IPS-20b (cell line): Measurements from ENCODE around the gene P3H4.

ENCODE experiments used
- H3K27ac ChIP-seq: one replicate; pipeline ENCODE4 v1.5.1; 2013; ENCODE audit warnings: low read length
- H3K27me3 ChIP-seq: 2 replicates; pipeline ENCODE4 v1.6.1; 2013; ENCODE audit warnings: mild to moderate bottlenecking, low read length, inconsistent platforms; ENCODE audit not compliant: insufficient read depth
- H3K36me3 ChIP-seq: 2 replicates; pipeline ENCODE4 v1.6.1; 2013; ENCODE audit warnings: low read depth, mild to moderate bottlenecking, inconsistent platforms, low read length, moderate library complexity; ENCODE audit not compliant: insufficient read depth
- H3K4me1 ChIP-seq: 2 replicates; pipeline ENCODE4 v1.6.1; 2013; ENCODE audit warnings: mild to moderate bottlenecking, control low read depth, inconsistent platforms, low read length, moderate library complexity; ENCODE audit not compliant: insufficient read depth
- H3K4me3 ChIP-seq: 2 replicates; pipeline ENCODE4 v1.5.1; 2013; ENCODE audit warnings: mild to moderate bottlenecking, low read length, inconsistent platforms
- H3K9ac ChIP-seq: 2 replicates; pipeline ENCODE4 v1.6.1; 2013; ENCODE audit warnings: low read depth, mild to moderate bottlenecking, inconsistent platforms, low read length, moderate library complexity
- H3K9me3 ChIP-seq: 2 replicates; pipeline ENCODE4 v1.6.1; 2013; ENCODE audit warnings: mild to moderate bottlenecking, low read depth, low read length, inconsistent platforms; ENCODE audit not compliant: insufficient read depth

P3H4 gene

DNA sequence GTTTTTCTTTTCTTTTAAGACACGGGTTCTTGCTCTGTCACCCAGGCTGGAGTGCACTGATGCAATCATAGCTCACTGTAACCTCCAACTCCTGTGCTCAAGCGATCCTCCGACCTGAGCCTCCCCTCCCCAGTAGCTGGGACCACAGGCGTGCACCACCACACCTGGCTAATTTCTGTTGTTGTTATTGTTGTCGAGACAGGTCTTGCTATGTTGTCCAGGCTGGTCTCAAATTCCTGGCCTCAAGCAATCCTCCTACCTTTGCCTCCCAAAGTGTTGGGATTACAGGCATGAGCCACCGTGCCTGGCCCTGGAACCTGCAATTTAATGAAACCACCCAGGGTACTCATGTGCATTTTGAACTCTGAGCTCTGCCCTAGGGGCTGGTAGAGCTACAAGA is 49.4 kb downstream of the P3H4 start:
- Histone ChIP-seq H3K4me1 (no peaks in the 10 kb centered on the region), H3K4me3 (no peak overlapping the region), H3K9ac (no peak overlapping the region), H3K9me3 (no peaks in the 10 kb centered on the region), H3K27ac (no peak overlapping the region), H3K36me3 (peaks cover 89% of the 10 kb centered on the region), H3K27me3 (no peaks in the 10 kb centered on the region)

DNA sequence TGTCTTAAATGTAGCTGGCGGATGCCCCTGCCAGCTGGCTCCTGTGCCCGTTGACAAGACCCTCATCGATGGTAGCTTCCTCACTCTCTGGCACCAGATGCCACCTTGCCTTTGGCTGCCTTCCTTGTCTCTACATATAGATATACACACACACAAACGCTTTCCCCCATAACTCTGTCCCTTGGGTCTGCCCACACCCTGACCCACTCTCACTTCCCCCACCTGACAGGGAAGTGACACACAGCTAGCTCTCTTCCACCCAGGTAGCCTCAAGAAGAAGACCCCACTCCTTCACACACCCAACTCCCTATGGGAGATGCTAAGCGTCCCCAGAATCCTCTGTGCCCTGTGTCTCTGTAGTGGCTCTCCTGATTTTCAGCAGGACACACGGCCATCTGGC is 50.9 kb downstream of the P3H4 start:
- no peak overlapping the region for H3K9ac ChIP-seq
- H3K27ac ChIP-seq: no peak overlapping the region
- H3K4me3 ChIP-seq: no peak overlapping the region
- no peaks in the 10 kb centered on the region for H3K27me3 ChIP-seq
- no peaks in the 10 kb centered on the region for H3K4me1 ChIP-seq
- peaks cover 84% of the 10 kb centered on the region for H3K36me3 ChIP-seq
- H3K9me3 ChIP-seq: no peaks in the 10 kb centered on the region

DNA sequence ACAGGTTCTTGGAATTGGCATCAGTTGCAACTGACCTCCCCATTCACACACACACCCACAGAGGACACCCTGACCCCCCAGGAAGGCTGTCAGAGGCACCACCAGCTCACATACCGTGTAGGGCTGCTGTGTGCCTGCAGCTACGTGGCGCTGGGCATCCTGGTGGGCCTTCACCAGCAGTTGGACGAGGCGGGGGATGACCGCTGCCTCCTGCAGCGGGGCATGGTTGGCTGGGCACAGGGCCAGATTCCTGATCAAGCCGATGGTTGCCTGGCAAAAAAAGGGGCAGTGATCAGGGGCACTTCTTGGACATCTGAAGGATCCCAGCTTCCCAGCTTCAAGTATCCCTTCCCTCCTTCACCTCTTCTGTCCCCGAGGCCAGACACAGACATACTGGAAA is 53.1 kb downstream of the P3H4 start:
- Histone ChIP-seq H3K36me3 (peaks cover 88% of the 10 kb centered on the region), H3K4me3 (no peak overlapping the region), H3K27ac (no peak overlapping the region)

DNA sequence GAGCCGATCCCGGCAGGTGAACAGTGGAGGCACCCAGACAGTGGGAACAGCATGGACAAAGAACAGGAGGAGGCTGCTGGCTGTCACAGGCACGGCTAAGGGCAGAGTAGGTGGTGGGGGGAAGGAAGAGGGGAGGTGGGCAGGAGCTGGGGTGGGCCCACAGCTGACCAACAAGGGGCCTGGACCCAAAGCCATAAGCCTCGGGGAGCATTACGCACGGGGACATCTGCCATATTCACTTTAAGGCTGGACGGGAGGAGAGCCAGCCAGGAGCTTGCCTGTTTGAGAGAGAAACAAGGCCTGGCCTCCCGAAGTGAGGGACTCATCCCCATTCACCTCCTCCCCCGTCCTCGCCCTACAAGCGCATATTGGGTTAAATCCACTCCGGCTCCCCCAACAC is 57.7 kb downstream of the P3H4 start:
- H3K9me3 ChIP-seq: no peaks in the 10 kb centered on the region
- H3K9ac ChIP-seq: no peak overlapping the region
- H3K36me3 ChIP-seq: peaks cover 49% of the 10 kb centered on the region
- no peaks in the 10 kb centered on the region for H3K27me3 ChIP-seq
- H3K4me1 ChIP-seq: no peaks in the 10 kb centered on the region
- H3K4me3 ChIP-seq: no peak overlapping the region
- no peak overlapping the region for H3K27ac ChIP-seq

More for the DNA sequence above, 53.1 kb downstream of the P3H4 start:
- H3K9me3 ChIP-seq: no peaks in the 10 kb centered on the region
- H3K4me1 ChIP-seq: no peaks in the 10 kb centered on the region
- H3K9ac ChIP-seq: no peak overlapping the region
- H3K27me3 ChIP-seq: no peaks in the 10 kb centered on the region
